Measurements from ENCODE around the gene NR2C2.

NR2C2 gene

GRCh38 chr3:14914779-14915117 is 32.6 kb upstream of the NR2C2 start:
- no peaks in the 10 kb centered on the region for H3K36me3 ChIP-seq (ENCODE audit: low read depth)
- no peaks in the 10 kb centered on the region for H3K9me3 ChIP-seq (ENCODE audit: severe bottlenecking)
- no peak overlapping the region for H3K4me3 ChIP-seq (ENCODE audit: severe bottlenecking)
- no peak for TF ChIP-seq CTCF (IDR thresholded peaks at IDR 0.05; ENCODE audit: poor library complexity, severe bottlenecking)
- ATAC-seq (ENCODE audit: low read depth): no peak
- peaks cover 4% of the 10 kb centered on the region for H3K27me3 ChIP-seq (ENCODE audit: insufficient read depth, poor library complexity, severe bottlenecking)
- no peak for DNase-seq (ENCODE audit: low spot score)
- H3K27ac ChIP-seq (ENCODE audit: poor library complexity, severe bottlenecking): no peak overlapping the region
- H3K4me1 ChIP-seq (ENCODE audit: insufficient read depth, poor library complexity, severe bottlenecking): no peaks in the 10 kb centered on the region

GRCh38 chr3:14915636-14916222 is 31.7 kb upstream of the NR2C2 start:
- ATAC-seq (ENCODE audit: low read depth) (no peak), DNase-seq (ENCODE audit: low spot score) (no peak)
- no peaks in the 10 kb centered on the region for H3K9me3 ChIP-seq (ENCODE audit: severe bottlenecking)
- TF ChIP-seq CTCF (IDR thresholded peaks at IDR 0.05; ENCODE audit: poor library complexity, severe bottlenecking): no peak
- H3K4me1 ChIP-seq (ENCODE audit: insufficient read depth, poor library complexity, severe bottlenecking): no peaks in the 10 kb centered on the region
- H3K36me3 ChIP-seq (ENCODE audit: low read depth): no peaks in the 10 kb centered on the region
- H3K27ac ChIP-seq (ENCODE audit: poor library complexity, severe bottlenecking): no peak overlapping the region
- H3K4me3 ChIP-seq (ENCODE audit: severe bottlenecking): no peak overlapping the region
- H3K27me3 ChIP-seq (ENCODE audit: insufficient read depth, poor library complexity, severe bottlenecking): peaks cover 4% of the 10 kb centered on the region

DNA sequence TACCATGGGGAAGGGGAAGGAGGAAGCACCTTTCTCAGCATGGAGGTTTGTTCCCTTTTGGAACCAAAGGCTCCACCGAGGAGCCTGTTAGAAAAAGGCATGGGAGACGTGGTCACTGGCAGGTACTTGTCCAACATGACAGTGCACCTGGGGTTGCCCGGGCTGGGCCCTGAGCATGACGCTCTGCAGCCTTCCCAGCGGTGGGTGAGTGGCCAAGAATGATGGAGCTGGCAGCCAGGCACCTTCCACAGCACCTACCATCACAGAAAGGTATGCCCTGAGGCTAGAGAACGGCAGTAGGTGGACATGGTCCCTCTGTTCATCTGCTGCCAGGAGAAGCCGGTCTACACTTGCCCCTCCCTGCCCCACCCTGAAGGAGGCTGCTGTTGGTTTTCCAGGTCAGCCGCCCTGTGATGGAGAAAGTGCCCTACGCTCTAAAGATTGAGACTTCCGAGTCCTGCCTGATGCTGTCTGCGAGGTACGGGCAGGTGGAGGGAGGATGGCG is 29.0 kb upstream of the NR2C2 start:
- no peak for TF ChIP-seq CTCF (IDR thresholded peaks at IDR 0.05; ENCODE audit: poor library complexity, severe bottlenecking)
- H3K4me1 ChIP-seq (ENCODE audit: insufficient read depth, poor library complexity, severe bottlenecking): no peaks in the 10 kb centered on the region
- H3K4me3 ChIP-seq (ENCODE audit: severe bottlenecking): no peak overlapping the region
- H3K27me3 ChIP-seq (ENCODE audit: insufficient read depth, poor library complexity, severe bottlenecking): peaks cover 4% of the 10 kb centered on the region
- no peak for DNase-seq (ENCODE audit: low spot score)
- H3K36me3 ChIP-seq (ENCODE audit: low read depth): no peaks in the 10 kb centered on the region
- no peaks in the 10 kb centered on the region for H3K9me3 ChIP-seq (ENCODE audit: severe bottlenecking)
- H3K27ac ChIP-seq (ENCODE audit: poor library complexity, severe bottlenecking): no peak overlapping the region
- ATAC-seq (ENCODE audit: low read depth): no peak

DNA sequence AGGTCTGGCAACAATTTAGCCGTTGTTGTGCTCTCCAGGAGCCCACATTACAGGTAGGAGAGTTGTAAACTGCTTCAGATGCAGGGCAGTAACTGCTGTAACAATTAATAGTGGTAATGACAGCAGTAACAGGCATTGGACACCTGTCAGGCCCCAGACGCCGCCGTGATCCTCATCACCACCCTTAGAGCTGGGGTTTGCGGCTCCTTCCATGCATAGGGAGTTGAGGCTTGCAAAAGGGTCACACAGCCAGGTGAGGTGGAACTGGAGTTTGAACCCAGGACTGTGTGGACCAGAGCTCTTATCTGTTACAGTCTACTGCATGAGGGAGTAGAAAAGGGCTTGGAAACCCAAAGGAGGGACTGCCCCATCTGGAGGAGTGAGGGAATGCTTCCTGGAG is 26.8 kb upstream of the NR2C2 start:
- Histone ChIP-seq H3K27ac (ENCODE audit: poor library complexity, severe bottlenecking) (no peak overlapping the region), H3K27me3 (ENCODE audit: insufficient read depth, poor library complexity, severe bottlenecking) (peaks cover 4% of the 10 kb centered on the region), H3K9me3 (ENCODE audit: severe bottlenecking) (no peaks in the 10 kb centered on the region), H3K36me3 (ENCODE audit: low read depth) (no peaks in the 10 kb centered on the region), H3K4me3 (ENCODE audit: severe bottlenecking) (no peak overlapping the region), H3K4me1 (ENCODE audit: insufficient read depth, poor library complexity, severe bottlenecking) (no peaks in the 10 kb centered on the region)
- DNase-seq (ENCODE audit: low spot score): no peak
- no peak for TF ChIP-seq CTCF (IDR thresholded peaks at IDR 0.05; ENCODE audit: poor library complexity, severe bottlenecking)
- no peak for ATAC-seq (ENCODE audit: low read depth)

- Histone ChIP-seq H3K4me3 (ENCODE audit: severe bottlenecking) (no peak overlapping the region), H3K9me3 (ENCODE audit: severe bottlenecking) (no peaks in the 10 kb centered on the region), H3K27ac (ENCODE audit: poor library complexity, severe bottlenecking) (no peak overlapping the region), H3K27me3 (ENCODE audit: insufficient read depth, poor library complexity, severe bottlenecking) (peaks cover 4% of the 10 kb centered on the region), H3K4me1 (ENCODE audit: insufficient read depth, poor library complexity, severe bottlenecking) (no peaks in the 10 kb centered on the region), H3K36me3 (ENCODE audit: low read depth) (no peaks in the 10 kb centered on the region)
- TF ChIP-seq CTCF (IDR thresholded peaks at IDR 0.05; ENCODE audit: poor library complexity, severe bottlenecking): peak; percentile 91
- DNase-seq (ENCODE audit: low spot score): no peak
- ATAC-seq (ENCODE audit: low read depth): peak; percentile 81
Observed at GRCh38 chr3:14921034-14921616, 26.3 kb upstream of the NR2C2 start.
